Measurements from ENCODE around the gene RAP1GAP. TPM values are rescaled to one million over a fixed set of nuclear protein-coding genes. Genes with fewer than 3 reads are reported as not detected.
A peak's percentile ranks its signal among the peaks of the same experiment; 100 is the strongest.

RAP1GAP gene
- total RNA-seq, 1 experiment from 2014 or later: not detected

DNA sequence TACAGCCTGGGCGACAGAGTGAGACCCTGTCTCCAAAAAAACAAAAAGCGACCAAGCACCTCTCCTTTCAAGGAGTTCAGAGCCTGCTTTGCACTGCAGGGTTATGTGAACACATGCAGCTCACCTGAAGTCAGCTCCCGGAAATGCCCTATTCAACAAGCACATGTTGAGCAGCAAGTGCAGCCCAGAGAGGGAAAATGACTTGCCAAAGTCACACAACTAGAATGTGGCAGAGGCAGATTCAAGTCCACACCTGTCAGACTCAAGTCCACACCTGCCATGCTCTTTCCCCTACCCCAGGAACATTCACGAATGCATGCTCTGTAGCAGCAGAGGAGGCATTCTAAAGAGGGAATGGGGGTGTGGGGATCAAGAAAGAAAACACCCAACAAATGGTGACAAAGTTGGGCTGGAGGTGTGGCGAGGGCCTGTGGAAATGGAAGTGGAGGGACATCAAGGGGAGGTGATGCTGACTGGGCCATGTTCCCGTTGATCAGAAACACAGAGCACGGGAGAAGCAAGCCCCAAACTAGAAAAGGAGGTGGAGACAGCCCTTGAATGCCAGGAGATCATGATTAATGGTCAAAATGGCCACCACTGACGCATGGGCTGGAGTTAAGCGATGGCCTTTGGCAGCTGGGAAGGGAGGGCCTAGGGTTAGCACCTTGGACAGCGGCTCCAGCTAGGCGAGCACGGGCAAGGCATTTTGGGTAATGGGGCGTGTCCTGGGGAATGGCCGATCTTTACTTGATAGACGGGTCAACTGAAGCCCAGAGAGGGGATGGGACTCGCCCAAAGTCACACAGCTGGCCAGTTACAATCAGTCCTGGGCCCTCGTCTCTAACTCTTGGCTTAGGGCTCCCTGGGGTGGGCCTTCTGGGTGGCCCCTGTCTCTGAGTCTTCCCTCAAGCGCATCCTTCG, 21.5 kb downstream of the RAP1GAP start:
- Histone ChIP-seq H3K27me3 (ENCODE audit: low read length) (no peaks in the 10 kb centered on the region), H3K9me2 (replicated peaks; ENCODE audit: insufficient read depth, low read length) (no peaks in the 10 kb centered on the region), H3K27ac (ENCODE audit: low read length) (no peak overlapping the region), H3K4me2 (ENCODE audit: low read depth, low read length, poor library complexity, severe bottlenecking) (no peak overlapping the region), H3K9ac (ENCODE audit: low read length) (no peak overlapping the region), H3K9me3 (ENCODE audit: low read length) (no peaks in the 10 kb centered on the region), H3K4me3 (ENCODE audit: low read length) (no peak overlapping the region), H3K36me3 (ENCODE audit: insufficient read depth, low read length) (no peaks in the 10 kb centered on the region), H2AFZ (ENCODE audit: low read length) (no peak overlapping the region), H4K20me1 (ENCODE audit: insufficient read depth, low read depth, low read length) (no peaks in the 10 kb centered on the region), H3K79me2 (ENCODE audit: low read length) (no peaks in the 10 kb centered on the region), H3K4me1 (ENCODE audit: low read length) (no peaks in the 10 kb centered on the region)
- peak; percentile 94 for DNase-seq

DNA sequence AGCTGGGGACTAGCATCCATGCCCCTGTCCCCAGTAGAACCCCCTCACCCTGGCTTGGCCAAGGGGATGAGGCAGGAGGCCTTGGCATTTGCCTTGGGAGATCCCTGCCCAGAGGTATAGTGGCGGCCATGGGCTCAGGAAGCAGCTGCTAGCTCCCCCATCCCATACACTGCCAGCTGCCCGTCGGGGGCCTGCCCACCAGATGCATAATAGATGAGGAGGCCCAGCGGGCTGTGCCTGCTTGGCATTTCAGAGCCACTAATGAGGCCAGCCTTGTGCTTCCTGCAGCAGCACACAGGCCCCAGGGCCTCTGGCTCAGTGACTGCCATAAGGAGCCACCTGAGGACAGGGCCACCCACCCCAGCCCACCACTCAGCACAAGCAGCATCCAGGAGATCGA, 23.6 kb downstream of the RAP1GAP start:
- Histone ChIP-seq H4K20me1 (ENCODE audit: insufficient read depth, low read depth, low read length) (no peaks in the 10 kb centered on the region), H2AFZ (ENCODE audit: low read length) (no peak overlapping the region), H3K27me3 (ENCODE audit: low read length) (no peaks in the 10 kb centered on the region), H3K4me1 (ENCODE audit: low read length) (no peaks in the 10 kb centered on the region), H3K4me2 (ENCODE audit: low read depth, low read length, poor library complexity, severe bottlenecking) (no peak overlapping the region), H3K36me3 (ENCODE audit: insufficient read depth, low read length) (no peaks in the 10 kb centered on the region), H3K4me3 (ENCODE audit: low read length) (no peak overlapping the region), H3K9ac (ENCODE audit: low read length) (no peak overlapping the region), H3K79me2 (ENCODE audit: low read length) (no peaks in the 10 kb centered on the region), H3K9me2 (replicated peaks; ENCODE audit: insufficient read depth, low read length) (no peaks in the 10 kb centered on the region), H3K9me3 (ENCODE audit: low read length) (no peaks in the 10 kb centered on the region), H3K27ac (ENCODE audit: low read length) (no peak overlapping the region)
- no peak for DNase-seq

DNA sequence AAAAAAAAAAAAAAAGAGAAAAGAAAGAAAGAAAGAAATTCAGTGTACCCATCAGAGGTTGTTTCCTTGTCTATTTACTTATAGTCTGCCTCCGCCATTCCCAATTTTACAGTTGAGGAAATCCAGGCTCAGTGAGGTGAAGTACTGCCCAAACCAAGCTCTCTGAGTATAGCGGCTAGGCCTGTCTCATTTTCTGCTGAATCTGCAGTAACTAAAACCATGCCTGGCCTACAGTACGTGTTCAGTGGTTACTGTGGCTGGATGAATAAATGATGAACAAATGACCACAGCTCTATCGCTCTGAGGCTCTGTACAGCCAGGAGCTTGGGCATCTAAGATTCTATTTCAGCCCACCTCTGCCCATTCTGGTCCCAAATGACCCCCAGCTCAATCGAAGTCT, 24.3 kb downstream of the RAP1GAP start:
- no peak overlapping the region for H2AFZ ChIP-seq (ENCODE audit: low read length)
- no peaks in the 10 kb centered on the region for H3K9me2 ChIP-seq (replicated peaks; ENCODE audit: insufficient read depth, low read length)
- no peak overlapping the region for H3K27ac ChIP-seq (ENCODE audit: low read length)
- DNase-seq: no peak
- H3K4me2 ChIP-seq (ENCODE audit: low read depth, low read length, poor library complexity, severe bottlenecking): no peak overlapping the region
- no peak overlapping the region for H3K9ac ChIP-seq (ENCODE audit: low read length)
- H3K36me3 ChIP-seq (ENCODE audit: insufficient read depth, low read length): no peaks in the 10 kb centered on the region
- H3K4me3 ChIP-seq (ENCODE audit: low read length): no peak overlapping the region
- no peaks in the 10 kb centered on the region for H3K9me3 ChIP-seq (ENCODE audit: low read length)
- no peaks in the 10 kb centered on the region for H3K27me3 ChIP-seq (ENCODE audit: low read length)
- H3K4me1 ChIP-seq (ENCODE audit: low read length): no peaks in the 10 kb centered on the region
- H4K20me1 ChIP-seq (ENCODE audit: insufficient read depth, low read depth, low read length): no peaks in the 10 kb centered on the region
- H3K79me2 ChIP-seq (ENCODE audit: low read length): no peaks in the 10 kb centered on the region

DNA sequence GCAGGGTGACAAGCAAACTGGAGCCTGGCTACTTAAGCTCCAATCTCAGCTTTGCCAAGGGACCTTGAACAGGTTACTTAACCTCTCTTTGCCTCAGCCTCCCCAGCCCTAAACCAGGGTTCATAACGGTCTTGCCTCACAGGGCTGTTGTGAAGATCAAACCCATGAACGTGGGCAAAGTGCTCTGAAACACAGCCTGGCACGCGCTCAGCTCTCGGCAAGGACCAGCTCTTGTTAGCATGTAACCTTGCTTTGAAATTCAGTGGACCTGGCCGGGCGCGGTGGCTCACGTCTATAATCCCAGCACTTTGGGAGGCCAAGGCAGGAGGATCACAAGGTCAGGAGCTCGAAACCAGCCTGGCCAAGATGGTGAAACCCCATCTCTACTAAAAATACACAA, 24.8 kb downstream of the RAP1GAP start:
- H3K27ac ChIP-seq (ENCODE audit: low read length): no peak overlapping the region
- no peak overlapping the region for H2AFZ ChIP-seq (ENCODE audit: low read length)
- no peaks in the 10 kb centered on the region for H3K9me2 ChIP-seq (replicated peaks; ENCODE audit: insufficient read depth, low read length)
- H3K4me1 ChIP-seq (ENCODE audit: low read length): no peaks in the 10 kb centered on the region
- H3K27me3 ChIP-seq (ENCODE audit: low read length): no peaks in the 10 kb centered on the region
- H4K20me1 ChIP-seq (ENCODE audit: insufficient read depth, low read depth, low read length): no peaks in the 10 kb centered on the region
- no peak overlapping the region for H3K4me3 ChIP-seq (ENCODE audit: low read length)
- no peak overlapping the region for H3K4me2 ChIP-seq (ENCODE audit: low read depth, low read length, poor library complexity, severe bottlenecking)
- DNase-seq: no peak
- H3K36me3 ChIP-seq (ENCODE audit: insufficient read depth, low read length): no peaks in the 10 kb centered on the region
- H3K79me2 ChIP-seq (ENCODE audit: low read length): no peaks in the 10 kb centered on the region
- no peak overlapping the region for H3K9ac ChIP-seq (ENCODE audit: low read length)
- no peaks in the 10 kb centered on the region for H3K9me3 ChIP-seq (ENCODE audit: low read length)

DNA sequence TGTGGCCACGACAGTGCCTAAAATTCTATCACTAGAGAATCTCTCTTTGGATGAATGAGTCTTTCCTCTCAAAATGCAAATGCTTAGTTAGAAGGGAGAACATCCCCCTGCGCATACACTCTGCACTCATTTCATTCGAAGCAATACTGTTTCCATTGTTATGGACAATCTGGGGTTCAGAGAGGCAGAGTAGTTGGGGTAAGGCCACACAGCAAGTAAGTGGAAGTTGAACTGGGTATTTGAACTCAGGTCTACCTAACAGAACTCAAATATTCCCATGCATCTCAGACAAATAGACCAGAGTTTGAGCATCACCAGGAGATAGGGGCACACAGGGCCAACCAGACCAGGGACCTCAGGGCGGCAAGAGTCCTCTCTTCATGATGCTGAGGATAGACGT, 25.5 kb downstream of the RAP1GAP start:
- no peaks in the 10 kb centered on the region for H3K27me3 ChIP-seq (ENCODE audit: low read length)
- no peak overlapping the region for H3K27ac ChIP-seq (ENCODE audit: low read length)

DNA sequence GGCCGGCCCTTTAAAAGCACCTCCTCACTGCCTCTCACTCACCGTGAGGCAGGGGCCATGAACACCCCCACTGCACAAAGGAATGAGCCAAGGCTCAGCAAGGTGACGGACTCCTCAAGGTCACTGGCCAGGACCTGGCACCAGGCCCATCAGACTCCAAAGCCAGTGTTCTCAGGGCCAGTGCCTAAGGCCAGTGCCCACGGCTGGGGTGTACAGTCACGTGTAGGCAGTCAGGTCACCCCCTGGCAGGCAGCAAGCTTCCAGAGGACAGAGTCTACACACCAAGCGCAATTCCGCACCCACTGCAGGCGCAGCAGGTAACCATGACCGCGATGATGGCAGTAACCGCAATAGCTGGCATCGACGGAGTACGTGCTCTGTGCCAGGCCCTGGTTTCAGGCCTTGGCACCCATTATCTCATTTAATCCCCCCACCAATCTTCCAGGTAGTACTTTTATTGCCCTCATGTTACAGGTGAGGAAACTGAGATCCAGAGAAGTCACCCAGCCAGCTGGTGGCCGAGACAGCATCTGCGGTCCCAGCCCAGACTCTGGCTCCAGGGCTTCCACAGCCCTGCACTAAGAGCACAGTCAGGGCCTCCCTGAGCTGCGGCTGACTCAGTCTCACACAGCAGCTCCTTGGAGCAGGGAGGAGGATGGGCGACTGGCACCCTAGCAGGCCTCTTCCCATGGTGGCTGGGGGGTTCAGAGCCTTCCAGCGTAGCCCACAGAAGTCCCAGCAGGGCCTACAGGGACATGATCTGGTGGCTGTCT, 27.0 kb downstream of the RAP1GAP start:
- Histone ChIP-seq H3K4me1 (ENCODE audit: low read length) (peaks cover 8% of the 10 kb centered on the region), H4K20me1 (ENCODE audit: insufficient read depth, low read depth, low read length) (peaks cover 6% of the 10 kb centered on the region; the same call in 1 of the 2 replicates), H3K4me2 (ENCODE audit: low read depth, low read length, poor library complexity, severe bottlenecking) (no peak overlapping the region), H3K27ac (ENCODE audit: low read length) (no peak overlapping the region), H3K27me3 (ENCODE audit: low read length) (no peaks in the 10 kb centered on the region), H3K36me3 (ENCODE audit: insufficient read depth, low read length) (no peaks in the 10 kb centered on the region), H3K79me2 (ENCODE audit: low read length) (no peaks in the 10 kb centered on the region), H2AFZ (ENCODE audit: low read length) (no peak overlapping the region), H3K9me2 (replicated peaks; ENCODE audit: insufficient read depth, low read length) (no peaks in the 10 kb centered on the region), H3K9ac (ENCODE audit: low read length) (no peak overlapping the region), H3K9me3 (ENCODE audit: low read length) (no peaks in the 10 kb centered on the region), H3K4me3 (ENCODE audit: low read length) (no peak overlapping the region)
- no peak for DNase-seq

More for the DNA sequence above, 25.5 kb downstream of the RAP1GAP start:
- no peaks in the 10 kb centered on the region for H3K9me3 ChIP-seq (ENCODE audit: low read length)
- H3K36me3 ChIP-seq (ENCODE audit: insufficient read depth, low read length): no peaks in the 10 kb centered on the region
- no peaks in the 10 kb centered on the region for H3K9me2 ChIP-seq (replicated peaks; ENCODE audit: insufficient read depth, low read length)
- no peaks in the 10 kb centered on the region for H3K79me2 ChIP-seq (ENCODE audit: low read length)
- no peak overlapping the region for H3K4me2 ChIP-seq (ENCODE audit: low read depth, low read length, poor library complexity, severe bottlenecking)
- no peak overlapping the region for H2AFZ ChIP-seq (ENCODE audit: low read length)
- DNase-seq: no peak
- H4K20me1 ChIP-seq (ENCODE audit: insufficient read depth, low read depth, low read length): peaks cover 2% of the 10 kb centered on the region; the same call in 1 of the 2 replicates
- no peak overlapping the region for H3K9ac ChIP-seq (ENCODE audit: low read length)
- no peak overlapping the region for H3K4me3 ChIP-seq (ENCODE audit: low read length)
- H3K4me1 ChIP-seq (ENCODE audit: low read length): peaks cover 6% of the 10 kb centered on the region

DNA sequence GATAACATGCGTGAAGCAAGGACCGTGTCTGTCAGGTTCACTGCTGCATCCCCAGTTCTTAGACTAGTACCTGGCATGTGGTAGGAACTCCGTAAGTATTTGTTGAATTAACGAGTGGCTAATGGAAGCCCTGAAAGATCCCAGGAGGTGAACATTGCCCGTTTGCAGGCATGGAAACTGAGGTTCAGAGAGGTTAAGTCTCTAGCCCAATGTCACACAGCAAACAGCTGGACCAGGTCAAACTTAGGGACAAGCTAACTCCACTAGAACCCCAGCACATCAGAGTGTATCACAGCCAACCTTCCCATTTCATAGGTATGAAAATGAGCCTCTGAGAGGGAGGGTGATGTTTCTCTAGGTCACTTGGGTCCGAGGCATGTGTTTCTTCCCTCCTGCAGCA, 27.6 kb downstream of the RAP1GAP start:
- Histone ChIP-seq H2AFZ (ENCODE audit: low read length) (no peak overlapping the region), H3K9me3 (ENCODE audit: low read length) (no peaks in the 10 kb centered on the region), H3K79me2 (ENCODE audit: low read length) (no peaks in the 10 kb centered on the region), H3K4me1 (ENCODE audit: low read length) (peaks cover 8% of the 10 kb centered on the region), H3K9ac (ENCODE audit: low read length) (no peak overlapping the region), H3K36me3 (ENCODE audit: insufficient read depth, low read length) (no peaks in the 10 kb centered on the region), H3K4me3 (ENCODE audit: low read length) (no peak overlapping the region), H3K27me3 (ENCODE audit: low read length) (no peaks in the 10 kb centered on the region), H3K27ac (ENCODE audit: low read length) (no peak overlapping the region), H4K20me1 (ENCODE audit: insufficient read depth, low read depth, low read length) (peaks cover 6% of the 10 kb centered on the region; the same call in 1 of the 2 replicates), H3K4me2 (ENCODE audit: low read depth, low read length, poor library complexity, severe bottlenecking) (no peak overlapping the region), H3K9me2 (replicated peaks; ENCODE audit: insufficient read depth, low read length) (no peaks in the 10 kb centered on the region)
- DNase-seq: no peak

DNA sequence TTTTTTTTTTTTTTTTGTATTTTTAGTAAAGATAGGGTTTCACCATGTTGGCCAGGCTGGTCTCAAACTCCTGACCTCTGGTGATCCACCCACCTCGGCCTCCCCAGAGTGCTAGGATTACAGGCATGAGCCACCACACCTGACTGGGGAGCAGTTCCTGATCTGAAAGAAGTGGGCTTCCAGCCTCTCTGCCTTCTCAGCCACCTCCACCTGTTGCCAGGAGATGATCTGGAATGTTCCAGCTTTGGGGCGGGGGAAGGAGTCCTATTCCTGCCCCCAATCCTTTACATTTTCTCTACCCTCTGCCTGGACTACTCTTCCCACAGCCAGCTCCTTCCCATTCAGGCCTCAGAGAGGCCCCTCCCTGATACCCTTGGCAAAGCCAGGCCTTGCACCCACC, 28.1 kb downstream of the RAP1GAP start:
- Histone ChIP-seq H3K4me2 (ENCODE audit: low read depth, low read length, poor library complexity, severe bottlenecking) (no peak overlapping the region), H4K20me1 (ENCODE audit: insufficient read depth, low read depth, low read length) (peaks cover 6% of the 10 kb centered on the region; the same call in 1 of the 2 replicates), H3K9me3 (ENCODE audit: low read length) (no peaks in the 10 kb centered on the region), H3K9me2 (replicated peaks; ENCODE audit: insufficient read depth, low read length) (no peaks in the 10 kb centered on the region), H3K9ac (ENCODE audit: low read length) (no peak overlapping the region), H3K27ac (ENCODE audit: low read length) (no peak overlapping the region), H3K27me3 (ENCODE audit: low read length) (no peaks in the 10 kb centered on the region), H3K36me3 (ENCODE audit: insufficient read depth, low read length) (no peaks in the 10 kb centered on the region), H3K4me1 (ENCODE audit: low read length) (peaks cover 8% of the 10 kb centered on the region), H3K4me3 (ENCODE audit: low read length) (no peak overlapping the region), H2AFZ (ENCODE audit: low read length) (no peak overlapping the region), H3K79me2 (ENCODE audit: low read length) (no peaks in the 10 kb centered on the region)
- no peak for DNase-seq

Data from Karpas-422 (cell line).